Measurements from ENCODE around the gene POP7.

- TF ChIP-seq POLR2A (IDR thresholded peaks at IDR 0.05), result no peak
- TF ChIP-seq, protein P1, sequence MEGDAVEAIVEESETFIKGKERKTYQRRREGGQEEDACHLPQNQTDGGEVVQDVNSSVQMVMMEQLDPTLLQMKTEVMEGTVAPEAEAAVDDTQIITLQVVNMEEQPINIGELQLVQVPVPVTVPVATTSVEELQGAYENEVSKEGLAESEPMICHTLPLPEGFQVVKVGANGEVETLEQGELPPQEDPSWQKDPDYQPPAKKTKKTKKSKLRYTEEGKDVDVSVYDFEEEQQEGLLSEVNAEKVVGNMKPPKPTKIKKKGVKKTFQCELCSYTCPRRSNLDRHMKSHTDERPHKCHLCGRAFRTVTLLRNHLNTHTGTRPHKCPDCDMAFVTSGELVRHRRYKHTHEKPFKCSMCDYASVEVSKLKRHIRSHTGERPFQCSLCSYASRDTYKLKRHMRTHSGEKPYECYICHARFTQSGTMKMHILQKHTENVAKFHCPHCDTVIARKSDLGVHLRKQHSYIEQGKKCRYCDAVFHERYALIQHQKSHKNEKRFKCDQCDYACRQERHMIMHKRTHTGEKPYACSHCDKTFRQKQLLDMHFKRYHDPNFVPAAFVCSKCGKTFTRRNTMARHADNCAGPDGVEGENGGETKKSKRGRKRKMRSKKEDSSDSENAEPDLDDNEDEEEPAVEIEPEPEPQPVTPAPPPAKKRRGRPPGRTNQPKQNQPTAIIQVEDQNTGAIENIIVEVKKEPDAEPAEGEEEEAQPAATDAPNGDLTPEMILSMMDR (IDR thresholded peaks at IDR 0.05 in 4 of 5, conservative IDR thresholded peaks at IDR 0.05 in 1 of 5), result no peak
These were observed 22.3 kb downstream of the POP7 start for GRCh38 chr7:100728196-100728595.
